ENCODE data around the gene PEPD.

- TF ChIP-seq, protein P1, sequence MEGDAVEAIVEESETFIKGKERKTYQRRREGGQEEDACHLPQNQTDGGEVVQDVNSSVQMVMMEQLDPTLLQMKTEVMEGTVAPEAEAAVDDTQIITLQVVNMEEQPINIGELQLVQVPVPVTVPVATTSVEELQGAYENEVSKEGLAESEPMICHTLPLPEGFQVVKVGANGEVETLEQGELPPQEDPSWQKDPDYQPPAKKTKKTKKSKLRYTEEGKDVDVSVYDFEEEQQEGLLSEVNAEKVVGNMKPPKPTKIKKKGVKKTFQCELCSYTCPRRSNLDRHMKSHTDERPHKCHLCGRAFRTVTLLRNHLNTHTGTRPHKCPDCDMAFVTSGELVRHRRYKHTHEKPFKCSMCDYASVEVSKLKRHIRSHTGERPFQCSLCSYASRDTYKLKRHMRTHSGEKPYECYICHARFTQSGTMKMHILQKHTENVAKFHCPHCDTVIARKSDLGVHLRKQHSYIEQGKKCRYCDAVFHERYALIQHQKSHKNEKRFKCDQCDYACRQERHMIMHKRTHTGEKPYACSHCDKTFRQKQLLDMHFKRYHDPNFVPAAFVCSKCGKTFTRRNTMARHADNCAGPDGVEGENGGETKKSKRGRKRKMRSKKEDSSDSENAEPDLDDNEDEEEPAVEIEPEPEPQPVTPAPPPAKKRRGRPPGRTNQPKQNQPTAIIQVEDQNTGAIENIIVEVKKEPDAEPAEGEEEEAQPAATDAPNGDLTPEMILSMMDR (IDR thresholded peaks at IDR 0.05), result no peak
- no peak for TF ChIP-seq POLR2A (IDR thresholded peaks at IDR 0.05)
Observed at GRCh38 chr19:33344573-33344925, 177.0 kb downstream of the PEPD start.

Measured in tibial nerve (tissue), 3 donors.